Epithelial cell of proximal tubule (primary cell): ENCODE results near the gene PRKAR2B. TPM values are rescaled to one million over a fixed set of nuclear protein-coding genes. Genes with fewer than 3 reads are reported as not detected.
"Not testable (repeated sequence)": the region's sequence is repeated elsewhere in the genome, so short reads cannot be mapped to it uniquely, and the experiment has no call there.

Source experiments
- DNase-seq: peaks from one replicate; pipeline ENCODE4 v3.0.0-alpha.2; 2011; ENCODE audit warnings: low read depth
- H3K4me3 ChIP-seq: 2 replicates; pipeline ENCODE4 v1.5.1; 2011; ENCODE audit warnings: low read depth, mild to moderate bottlenecking, low read length
- total RNA-seq: library from RNA; depleted of rRNA; stranded (reverse); fragments of >200 nt; gene quantifications from 2 replicates; pipeline ENCODE4 v1.2.3, GENCODE V29; 2015
- TF ChIP-seq, protein P1 (sequence below): conservative IDR thresholded peaks from 2 replicates; pipeline ENCODE4 v1.5.1; 2012; ENCODE audit warnings: low read depth, mild to moderate bottlenecking, low read length

Gene PRKAR2B
- total RNA-seq, 1 donor from 2014 or later, result 5.2 TPM

DNA sequence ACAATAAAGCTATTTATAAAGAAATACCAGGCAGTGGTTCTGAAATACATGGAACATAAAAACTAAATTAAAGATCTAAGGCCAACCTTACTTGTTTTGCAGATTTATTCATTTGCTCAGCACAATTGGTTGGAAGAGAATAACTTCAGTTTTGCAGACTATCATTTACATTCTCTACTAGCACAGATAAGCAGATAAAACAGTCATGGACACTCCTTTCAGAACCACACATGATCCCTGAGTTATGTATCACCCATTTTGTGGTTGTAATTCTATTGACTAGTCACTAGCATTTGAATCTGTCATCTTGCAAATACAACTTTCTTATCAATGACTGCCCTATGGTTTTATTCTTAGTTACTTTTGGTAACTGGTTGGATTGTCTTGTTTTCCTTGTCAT, 45.1 kb downstream of the PRKAR2B start:
- no peak overlapping the region for H3K4me3 ChIP-seq
- TF ChIP-seq, protein P1, sequence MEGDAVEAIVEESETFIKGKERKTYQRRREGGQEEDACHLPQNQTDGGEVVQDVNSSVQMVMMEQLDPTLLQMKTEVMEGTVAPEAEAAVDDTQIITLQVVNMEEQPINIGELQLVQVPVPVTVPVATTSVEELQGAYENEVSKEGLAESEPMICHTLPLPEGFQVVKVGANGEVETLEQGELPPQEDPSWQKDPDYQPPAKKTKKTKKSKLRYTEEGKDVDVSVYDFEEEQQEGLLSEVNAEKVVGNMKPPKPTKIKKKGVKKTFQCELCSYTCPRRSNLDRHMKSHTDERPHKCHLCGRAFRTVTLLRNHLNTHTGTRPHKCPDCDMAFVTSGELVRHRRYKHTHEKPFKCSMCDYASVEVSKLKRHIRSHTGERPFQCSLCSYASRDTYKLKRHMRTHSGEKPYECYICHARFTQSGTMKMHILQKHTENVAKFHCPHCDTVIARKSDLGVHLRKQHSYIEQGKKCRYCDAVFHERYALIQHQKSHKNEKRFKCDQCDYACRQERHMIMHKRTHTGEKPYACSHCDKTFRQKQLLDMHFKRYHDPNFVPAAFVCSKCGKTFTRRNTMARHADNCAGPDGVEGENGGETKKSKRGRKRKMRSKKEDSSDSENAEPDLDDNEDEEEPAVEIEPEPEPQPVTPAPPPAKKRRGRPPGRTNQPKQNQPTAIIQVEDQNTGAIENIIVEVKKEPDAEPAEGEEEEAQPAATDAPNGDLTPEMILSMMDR, result no peak
- no peak for DNase-seq

DNA sequence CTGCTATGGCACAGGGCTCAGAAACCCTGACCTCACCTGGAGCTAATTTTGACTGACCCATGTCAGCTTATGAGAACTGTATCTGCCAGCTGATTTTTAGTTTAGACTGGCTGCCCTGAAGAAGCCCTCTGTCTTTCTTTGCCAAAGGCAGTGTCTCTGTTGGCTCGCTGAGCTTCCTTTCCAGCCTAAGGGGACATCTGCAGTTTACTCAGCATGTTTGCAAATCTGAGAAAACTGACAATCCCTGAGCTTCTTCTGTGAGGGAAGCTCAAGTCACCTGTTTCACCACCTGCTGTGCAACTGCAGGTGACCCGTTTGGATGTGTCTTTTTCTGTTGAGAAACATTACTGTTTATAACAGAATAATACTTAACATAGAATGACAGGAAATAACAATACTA, 46.0 kb downstream of the PRKAR2B start:
- DNase-seq, result no peak
- TF ChIP-seq, protein P1, result no peak
- no peak overlapping the region for H3K4me3 ChIP-seq

GRCh38 chr7:107091306-107091705, 46.8 kb downstream of the PRKAR2B start:
- TF ChIP-seq, protein P1, result no peak
- DNase-seq, result no peak
- H3K4me3 ChIP-seq, result no peak overlapping the region

- not testable (repeated sequence) for H3K4me3 ChIP-seq, DNase-seq
These were observed 49.2 kb downstream of the PRKAR2B start for GRCh38 chr7:107093671-107094070.

GRCh38 chr7:107099154-107099553, 54.6 kb downstream of the PRKAR2B start:
- DNase-seq, H3K4me3 ChIP-seq: not testable (repeated sequence)

- TF ChIP-seq, protein P1, result no peak
- DNase-seq, result no peak
- H3K4me3 ChIP-seq, result no peak overlapping the region
These were observed 56.3 kb downstream of the PRKAR2B start for GRCh38 chr7:107100824-107101223.

DNA sequence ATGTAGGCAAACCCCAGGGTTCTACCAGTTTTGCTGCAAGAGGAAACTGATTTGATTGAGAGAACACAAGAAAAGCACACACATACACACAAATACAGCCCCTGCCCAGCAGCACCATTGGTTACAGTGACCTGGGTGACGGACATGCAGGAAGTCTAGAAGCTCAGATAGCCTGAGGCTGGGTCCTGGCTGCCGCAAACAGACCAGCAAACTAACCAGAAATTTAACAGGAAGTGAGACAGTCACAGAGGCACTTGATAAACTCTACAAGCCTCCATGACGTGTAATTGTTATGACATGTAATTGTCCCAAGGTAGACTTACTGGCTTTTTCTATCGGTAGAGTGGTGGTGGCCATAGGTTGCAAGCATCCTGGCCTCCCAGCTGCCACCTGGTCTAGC, 58.9 kb downstream of the PRKAR2B start:
- no peak overlapping the region for H3K4me3 ChIP-seq
- TF ChIP-seq, protein P1, result no peak
- DNase-seq, result no peak

GRCh38 chr7:107104801-107105200, 60.3 kb downstream of the PRKAR2B start:
- no peak for DNase-seq
- TF ChIP-seq, protein P1, result no peak
- no peak overlapping the region for H3K4me3 ChIP-seq
